HG03520 (cell line): ENCODE results near the gene NHS.
"Not testable (repeated sequence)": the region's sequence is repeated elsewhere in the genome, so short reads cannot be mapped to it uniquely, and the experiment has no call there.

ENCODE experiments used
- ATAC-seq: cut with Tn5 transposase; IDR thresholded peaks from one replicate; pipeline ENCODE4 v1.9.1; 2021; ENCODE audit warnings: mild to moderate bottlenecking, moderate library complexity; ENCODE audit not compliant: unreplicated experiment

NHS gene

DNA sequence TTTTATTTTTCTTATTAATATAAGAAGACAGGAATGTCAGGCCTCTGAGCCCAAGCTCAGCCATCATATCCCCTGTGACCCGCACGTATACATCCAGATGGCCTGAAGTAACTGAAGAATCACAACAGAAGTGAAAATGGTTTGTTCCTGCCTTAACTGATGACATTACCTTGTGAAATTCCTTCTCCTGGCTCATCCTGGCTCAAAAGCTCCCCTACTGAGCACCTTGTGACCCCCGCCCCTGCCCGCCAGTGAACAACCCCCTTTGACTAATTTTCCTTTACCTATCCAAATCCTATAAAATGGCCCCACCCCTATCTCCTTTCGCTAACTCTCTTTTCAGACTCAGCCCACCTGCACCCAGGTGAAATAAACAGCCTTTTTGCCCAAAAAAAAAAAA lies 71.3 kb downstream of the NHS start:
- ATAC-seq, result not testable (repeated sequence)

- no peak for ATAC-seq
Measured at GRCh38 chrX:17448188-17448587, 73.2 kb downstream of the NHS start.

DNA sequence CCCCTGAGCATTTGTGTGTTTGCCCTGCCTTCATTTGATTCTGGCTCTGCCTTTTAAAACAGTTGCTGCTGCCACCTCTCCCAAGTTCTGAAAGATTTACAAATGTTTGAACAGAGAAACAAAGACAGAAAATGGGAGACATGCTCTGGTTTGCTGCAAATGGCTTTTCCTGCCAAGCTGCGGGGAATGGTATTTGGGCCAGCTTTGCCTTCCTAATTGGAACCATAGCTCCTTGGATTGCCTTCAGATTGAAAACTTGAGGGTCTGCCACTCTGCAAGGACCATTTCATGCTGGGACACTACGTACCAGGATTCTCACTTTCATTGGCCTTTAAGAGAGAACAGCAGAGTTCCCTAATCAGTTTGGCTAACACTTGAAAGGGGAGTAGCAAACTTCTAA lies 74.9 kb downstream of the NHS start:
- ATAC-seq, result no peak

DNA sequence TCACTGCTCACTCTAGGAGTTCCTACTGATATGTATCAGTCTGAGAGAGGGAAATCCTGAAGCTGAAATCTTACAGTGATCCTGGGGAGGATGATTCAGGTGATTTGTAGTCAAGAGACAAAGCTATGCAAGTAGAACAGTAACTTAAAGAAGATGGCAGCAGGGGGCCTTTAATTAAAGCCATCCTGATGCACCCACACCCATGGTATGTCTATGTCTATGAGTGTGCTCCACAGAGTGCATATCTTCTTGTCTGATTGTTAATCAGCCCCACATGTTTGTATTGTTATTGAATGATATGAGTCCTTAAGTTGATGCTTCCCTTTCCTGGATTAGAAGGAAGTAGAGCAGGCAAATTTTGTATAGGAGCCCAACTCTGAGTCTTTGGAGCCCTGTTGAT lies 78.8 kb downstream of the NHS start:
- ATAC-seq, result no peak

DNA sequence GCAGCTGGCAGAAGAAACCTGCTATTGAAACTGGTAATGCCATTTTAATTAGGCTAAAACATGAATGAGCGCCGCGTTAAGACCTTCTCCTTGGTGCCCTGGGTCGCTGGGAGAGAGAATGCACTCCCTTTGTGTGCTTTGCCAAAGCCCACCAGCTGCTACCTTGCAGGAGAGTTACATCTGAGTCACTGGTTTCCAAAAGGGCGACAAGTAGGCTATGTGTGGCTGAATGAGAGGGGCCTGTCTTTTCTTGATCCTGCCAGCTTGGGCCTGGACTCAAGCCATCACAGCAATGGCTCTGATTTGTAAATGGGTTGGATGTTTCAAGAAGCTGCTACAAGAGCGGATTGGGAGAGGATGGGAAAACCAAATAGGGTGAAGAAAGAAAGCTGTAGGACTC lies 81.5 kb downstream of the NHS start:
- no peak for ATAC-seq

GRCh38 chrX:17459008-17459611 lies 84.1 kb downstream of the NHS start:
- no peak for ATAC-seq

DNA sequence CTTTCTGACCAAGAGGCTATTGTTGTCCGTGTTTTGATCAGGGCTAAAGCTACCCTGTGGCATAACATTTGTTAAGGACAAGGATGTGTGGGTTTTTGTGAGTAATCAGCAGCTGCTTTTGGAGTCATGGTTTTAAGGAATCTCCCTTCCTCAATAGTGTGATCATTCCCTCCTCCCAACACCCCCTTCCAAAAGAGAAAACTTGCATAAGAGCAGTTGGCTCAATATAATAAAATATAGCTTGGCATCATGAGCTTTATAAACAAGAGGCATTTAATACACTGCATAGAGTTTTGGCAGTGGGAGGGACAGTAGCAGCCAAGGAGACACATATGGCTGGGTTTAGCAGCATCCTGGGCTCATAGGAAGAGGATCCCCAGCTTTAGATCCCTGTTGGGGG lies 84.7 kb downstream of the NHS start:
- no peak for ATAC-seq

DNA sequence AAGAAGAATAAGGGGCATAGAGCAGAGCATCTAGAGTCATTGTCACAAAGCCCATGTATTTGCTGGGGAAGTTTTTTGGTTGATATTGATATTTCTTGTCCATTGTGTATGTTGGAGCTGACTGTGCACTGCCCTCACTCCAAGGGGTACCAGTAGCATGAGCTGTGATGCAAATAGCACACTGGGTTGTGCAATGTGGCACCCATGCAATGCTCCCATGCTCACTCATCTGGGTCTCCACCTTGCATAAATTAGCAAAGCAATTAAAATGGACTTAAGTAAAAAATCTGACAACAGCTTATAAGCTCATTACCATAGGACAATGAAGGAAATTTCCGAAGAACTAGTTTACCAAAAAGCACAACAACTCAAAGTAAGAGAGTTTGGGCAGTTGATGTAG lies 87.9 kb downstream of the NHS start:
- ATAC-seq, result no peak

DNA sequence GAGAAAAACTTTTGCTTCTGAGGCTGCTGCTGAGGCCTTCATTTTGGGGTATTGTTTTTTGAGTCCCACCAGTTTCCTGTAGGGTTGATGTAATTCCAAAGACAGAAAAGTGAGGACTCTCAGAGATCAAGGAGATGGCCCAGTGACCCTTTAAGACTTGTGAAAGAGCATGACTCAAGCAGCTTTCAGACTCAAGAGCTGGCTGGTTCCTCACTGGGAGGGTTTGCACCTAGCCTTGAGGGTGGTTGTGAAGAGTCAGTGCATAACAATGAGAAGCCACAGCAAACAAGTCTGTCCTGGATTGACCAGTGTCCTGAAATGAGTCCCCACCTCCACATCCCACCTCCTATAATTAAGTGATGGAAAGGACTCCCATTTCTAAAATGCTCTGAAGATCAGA lies 89.2 kb downstream of the NHS start:
- no peak for ATAC-seq

- no peak for ATAC-seq
Measured at GRCh38 chrX:17465201-17465600, 90.2 kb downstream of the NHS start.

DNA sequence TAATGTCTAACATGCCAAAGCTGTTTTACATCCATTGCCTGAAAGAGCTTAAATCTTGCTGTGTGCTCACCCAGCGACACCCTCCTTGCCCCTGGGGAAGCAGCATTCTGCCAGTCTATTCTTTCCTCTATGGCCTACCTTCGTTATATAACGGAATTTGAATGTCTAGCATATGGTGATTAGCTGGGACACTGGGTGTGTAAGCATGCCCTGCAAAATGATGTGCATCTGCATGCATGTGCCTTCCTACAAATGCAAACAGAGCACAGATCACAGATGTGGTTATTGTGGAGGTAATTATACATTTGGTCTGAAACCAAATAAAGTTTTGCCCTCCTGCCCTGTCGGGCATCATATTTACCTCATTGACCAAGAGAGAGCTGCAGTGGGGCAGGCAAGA lies 90.8 kb downstream of the NHS start:
- ATAC-seq, result no peak

- no peak for ATAC-seq
Measured at GRCh38 chrX:17470136-17470535, 95.1 kb downstream of the NHS start.

GRCh38 chrX:17471121-17471520 lies 96.1 kb downstream of the NHS start:
- no peak for ATAC-seq

GRCh38 chrX:17471861-17472260 lies 96.9 kb downstream of the NHS start:
- no peak for ATAC-seq

- no peak for ATAC-seq
Measured at GRCh38 chrX:17472424-17472823, 97.4 kb downstream of the NHS start.

- no peak for ATAC-seq
Measured at GRCh38 chrX:17473021-17473420, 98.0 kb downstream of the NHS start.

- ATAC-seq, result no peak
Measured at GRCh38 chrX:17474892-17475291, 99.9 kb downstream of the NHS start.

GRCh38 chrX:17475449-17476217 lies 100.6 kb downstream of the NHS start:
- no peak for ATAC-seq

GRCh38 chrX:17476411-17476810 lies 101.4 kb downstream of the NHS start:
- ATAC-seq, result no peak

DNA sequence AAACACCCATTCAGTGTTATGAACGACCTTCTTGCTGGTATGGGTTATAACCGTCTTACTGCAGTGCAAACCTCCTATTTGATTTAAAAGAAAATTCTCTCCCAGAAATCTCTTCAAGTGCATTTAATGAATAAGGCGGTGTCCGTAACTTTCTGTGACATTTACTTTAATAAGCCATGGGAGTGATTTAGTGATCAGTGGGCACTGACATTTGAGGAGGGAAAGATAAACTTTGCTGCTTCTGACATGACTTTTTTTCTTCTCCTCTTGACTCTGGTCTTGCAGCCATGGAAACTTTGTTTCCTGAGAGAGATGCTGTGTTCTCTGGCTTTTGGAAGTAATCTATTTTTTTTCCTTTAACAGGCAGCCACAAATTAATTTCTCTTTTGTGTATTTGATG lies 106.1 kb downstream of the NHS start:
- no peak for ATAC-seq

- ATAC-seq, result no peak
Measured at GRCh38 chrX:17484592-17484991, 109.6 kb downstream of the NHS start.

- ATAC-seq, result no peak
Measured at GRCh38 chrX:17485391-17485790, 110.4 kb downstream of the NHS start.

- no peak for ATAC-seq
Measured at GRCh38 chrX:17488036-17488435, 113.0 kb downstream of the NHS start.
